ENCODE data around the gene FXYD2.
A peak's percentile ranks its signal among the peaks of the same experiment; 100 is the strongest.

DNA sequence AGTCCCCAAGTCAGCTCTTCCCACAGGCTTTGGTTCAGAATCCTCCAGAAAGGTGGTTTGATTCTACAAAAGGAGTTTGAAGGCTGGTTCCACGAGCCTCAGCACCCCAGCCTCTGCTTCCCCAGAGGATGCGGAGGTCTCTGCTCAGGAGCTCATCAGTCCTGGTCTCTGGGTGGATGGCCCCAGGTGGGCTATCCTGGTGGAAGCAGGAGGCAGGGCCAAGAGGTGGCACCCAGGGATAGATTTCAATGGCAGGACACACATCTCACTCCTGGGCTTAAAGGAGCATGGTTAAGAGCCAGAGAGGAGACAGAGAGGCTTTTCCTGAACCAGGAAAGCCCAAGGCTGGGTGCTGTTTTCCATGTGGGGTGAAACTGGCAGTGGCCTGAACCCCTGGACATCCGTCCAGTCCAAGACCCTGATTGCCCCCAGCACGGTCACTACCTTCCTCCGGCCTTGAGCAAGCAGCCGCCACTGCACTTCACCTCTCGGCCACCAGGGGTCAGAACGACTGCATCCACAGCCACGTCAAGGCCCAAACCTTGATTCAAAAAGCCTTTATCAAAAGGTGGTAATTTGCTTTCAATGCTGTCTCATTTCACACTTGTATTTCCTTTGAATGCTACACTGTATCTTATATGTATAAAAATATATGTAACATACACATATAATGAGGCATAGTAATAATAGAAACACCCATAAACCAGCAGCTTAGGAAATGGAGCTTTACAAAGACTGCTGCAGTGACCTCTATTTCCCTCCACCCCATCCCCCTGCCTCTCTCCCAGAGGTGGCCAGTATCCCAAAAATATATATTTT, 19.3 kb upstream of the FXYD2 start:
- TF ChIP-seq, protein P1, sequence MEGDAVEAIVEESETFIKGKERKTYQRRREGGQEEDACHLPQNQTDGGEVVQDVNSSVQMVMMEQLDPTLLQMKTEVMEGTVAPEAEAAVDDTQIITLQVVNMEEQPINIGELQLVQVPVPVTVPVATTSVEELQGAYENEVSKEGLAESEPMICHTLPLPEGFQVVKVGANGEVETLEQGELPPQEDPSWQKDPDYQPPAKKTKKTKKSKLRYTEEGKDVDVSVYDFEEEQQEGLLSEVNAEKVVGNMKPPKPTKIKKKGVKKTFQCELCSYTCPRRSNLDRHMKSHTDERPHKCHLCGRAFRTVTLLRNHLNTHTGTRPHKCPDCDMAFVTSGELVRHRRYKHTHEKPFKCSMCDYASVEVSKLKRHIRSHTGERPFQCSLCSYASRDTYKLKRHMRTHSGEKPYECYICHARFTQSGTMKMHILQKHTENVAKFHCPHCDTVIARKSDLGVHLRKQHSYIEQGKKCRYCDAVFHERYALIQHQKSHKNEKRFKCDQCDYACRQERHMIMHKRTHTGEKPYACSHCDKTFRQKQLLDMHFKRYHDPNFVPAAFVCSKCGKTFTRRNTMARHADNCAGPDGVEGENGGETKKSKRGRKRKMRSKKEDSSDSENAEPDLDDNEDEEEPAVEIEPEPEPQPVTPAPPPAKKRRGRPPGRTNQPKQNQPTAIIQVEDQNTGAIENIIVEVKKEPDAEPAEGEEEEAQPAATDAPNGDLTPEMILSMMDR (IDR thresholded peaks at IDR 0.05), result peak in 1 of 3 donors; percentile 90
- TF ChIP-seq POLR2A (IDR thresholded peaks at IDR 0.05), result no peak

Measured in lower leg skin (tissue), 3 donors.